NCI-H2196 treated with DMSO at 0.1 percent for 48 hours (cell line): ENCODE results near the gene EFCAB6.

Experiments used
- DNase-seq: peaks from one replicate; lab custom pipeline; 2025; ENCODE audit not compliant: unreplicated experiment; lab: John Stamatoyannopoulos, UW

The EFCAB6 gene

GRCh38 chr22:43600265-43600664, 211.8 kb downstream of the EFCAB6 start:
- DNase-seq: no peak

- DNase-seq: no peak
Measured at GRCh38 chr22:43592476-43592875, 219.6 kb downstream of the EFCAB6 start.

- no peak for DNase-seq
Measured at GRCh38 chr22:43591380-43591779, 220.7 kb downstream of the EFCAB6 start.

GRCh38 chr22:43587574-43587973, 224.5 kb downstream of the EFCAB6 start:
- no peak for DNase-seq

- no peak for DNase-seq
Measured at GRCh38 chr22:43583501-43583900, 228.6 kb downstream of the EFCAB6 start.

- DNase-seq: no peak
Measured at GRCh38 chr22:43582394-43582793, 229.7 kb downstream of the EFCAB6 start.

GRCh38 chr22:43580271-43580750, 231.8 kb downstream of the EFCAB6 start:
- no peak for DNase-seq

GRCh38 chr22:43574738-43575137, 237.4 kb downstream of the EFCAB6 start:
- DNase-seq: no peak

- DNase-seq: no peak
Measured at GRCh38 chr22:43572710-43573109, 239.4 kb downstream of the EFCAB6 start.

GRCh38 chr22:43571181-43571580, 240.9 kb downstream of the EFCAB6 start:
- DNase-seq: no peak

GRCh38 chr22:43570531-43571165, 241.5 kb downstream of the EFCAB6 start:
- DNase-seq: no peak

- no peak for DNase-seq
Measured at GRCh38 chr22:43569111-43569510, 243.0 kb downstream of the EFCAB6 start.

- no peak for DNase-seq
Measured at GRCh38 chr22:43567691-43568324, 244.3 kb downstream of the EFCAB6 start.

GRCh38 chr22:43566561-43567332, 245.4 kb downstream of the EFCAB6 start:
- no peak for DNase-seq

- DNase-seq: no peak
Measured at GRCh38 chr22:43566021-43566420, 246.1 kb downstream of the EFCAB6 start.

GRCh38 chr22:43564859-43565258, 247.2 kb downstream of the EFCAB6 start:
- DNase-seq: no peak

- DNase-seq: no peak
Measured at GRCh38 chr22:43563571-43563970, 248.5 kb downstream of the EFCAB6 start.

- DNase-seq: no peak
Measured at GRCh38 chr22:43562843-43563242, 249.3 kb downstream of the EFCAB6 start.

GRCh38 chr22:43561415-43562178, 250.5 kb downstream of the EFCAB6 start:
- DNase-seq: no peak

- no peak for DNase-seq
Measured at GRCh38 chr22:43560651-43561050, 251.5 kb downstream of the EFCAB6 start.
